ENCODE measurements around the gene PRKCE.

PRKCE gene

DNA sequence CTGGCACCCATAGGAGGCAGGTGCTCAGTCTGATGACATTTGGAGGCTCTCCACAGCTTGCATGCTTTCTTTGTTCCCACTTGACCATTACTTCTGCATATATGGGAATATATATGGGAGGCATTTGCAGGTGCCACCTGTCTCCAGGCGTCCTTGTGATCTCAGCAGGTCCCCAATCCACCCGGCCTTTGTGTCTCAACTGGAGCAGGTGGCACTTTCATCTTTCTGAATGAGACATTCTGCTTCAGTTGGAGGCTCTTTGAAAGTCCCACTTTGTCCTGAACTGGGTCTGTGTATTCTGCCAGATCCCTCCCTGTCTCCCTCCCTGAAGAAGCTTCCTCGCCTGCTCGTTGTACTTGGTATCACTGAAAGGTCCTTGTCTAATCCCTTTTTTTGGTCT is 327.6 kb downstream of the PRKCE start:
- DNase-seq (ENCODE audit: low read depth in 2 of 3, low spot score in 2 of 3) = no peak

DNA sequence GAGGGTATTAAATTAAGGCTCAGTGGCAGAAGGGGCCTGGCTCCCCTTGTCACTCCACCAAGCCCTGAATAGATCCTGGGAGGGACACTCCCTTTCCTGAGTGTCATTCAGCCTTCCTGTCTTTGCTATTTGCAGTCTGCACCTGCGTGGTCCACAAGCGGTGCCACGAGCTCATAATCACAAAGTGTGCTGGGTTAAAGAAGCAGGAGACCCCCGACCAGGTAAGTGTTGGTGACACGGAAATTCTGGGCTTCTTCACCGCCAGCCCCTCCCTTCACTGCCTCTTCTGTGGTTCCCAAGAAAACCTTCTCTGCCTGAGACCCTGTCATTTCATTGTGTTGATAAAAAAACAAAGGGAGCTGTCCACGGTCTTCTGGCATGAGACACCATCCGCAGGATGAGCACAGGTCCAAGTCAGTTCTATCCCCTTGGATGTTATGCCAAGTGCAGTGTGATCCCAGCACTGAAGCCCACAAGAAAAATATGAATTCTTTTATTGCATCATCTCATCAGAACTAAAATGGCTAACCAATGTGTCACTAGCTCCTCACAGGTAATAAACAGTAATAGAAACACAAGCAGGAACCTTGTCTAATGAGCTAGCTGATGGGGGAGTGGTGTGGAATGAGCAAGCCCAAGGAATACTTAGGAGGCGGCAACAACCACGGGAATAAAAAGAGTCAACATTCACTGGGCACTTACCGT is 328.8 kb downstream of the PRKCE start:
- no peak for DNase-seq (ENCODE audit: low read depth in 2 of 3, low spot score in 2 of 3)

DNA sequence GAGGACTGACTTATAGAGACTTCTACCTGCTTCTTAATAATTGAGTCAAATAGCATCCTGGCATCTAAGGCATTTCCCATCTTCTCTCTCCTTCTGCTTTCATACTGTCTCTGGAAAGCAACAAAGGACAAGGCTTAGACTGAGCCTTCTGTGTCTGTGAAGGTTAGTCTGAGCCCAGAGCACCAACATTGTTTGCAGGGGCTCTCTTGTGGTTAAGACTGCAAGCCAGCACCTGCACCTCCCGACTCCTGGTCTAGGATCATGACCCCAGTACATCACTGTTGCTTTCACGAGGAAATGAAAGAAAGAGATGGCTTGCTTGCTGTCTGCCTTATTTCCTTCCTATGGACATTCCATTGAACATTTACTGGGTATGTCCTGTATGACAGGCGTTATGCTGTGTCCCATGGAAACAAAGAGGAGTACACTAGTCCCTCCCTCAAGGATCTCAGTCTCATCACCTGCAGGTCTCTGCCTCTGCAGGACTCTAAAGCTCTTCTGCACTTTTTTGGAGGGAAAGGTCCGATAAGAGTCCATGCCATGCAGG is 330.0 kb downstream of the PRKCE start:
- no peak for DNase-seq (ENCODE audit: low read depth in 2 of 3, low spot score in 2 of 3)

DNA sequence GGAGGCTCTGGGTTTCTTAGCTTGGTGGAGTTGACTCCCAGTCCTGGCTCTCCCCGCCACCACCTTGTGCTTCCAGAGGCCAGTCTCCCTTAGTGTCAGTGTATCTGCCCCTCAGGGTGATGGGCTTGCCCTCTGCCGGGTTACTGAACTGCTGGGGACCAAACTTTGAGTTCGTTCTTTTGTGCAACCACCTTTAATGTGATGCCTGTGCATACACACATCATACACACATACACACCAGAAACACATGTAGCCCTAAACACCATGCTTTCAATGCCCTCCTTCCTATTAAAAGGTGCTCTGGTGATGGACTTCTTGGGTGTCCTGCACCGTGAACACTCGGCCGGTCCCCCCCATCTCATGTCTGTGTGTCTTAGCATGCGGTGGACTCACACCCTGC is 330.6 kb downstream of the PRKCE start:
- no peak for DNase-seq (ENCODE audit: low read depth in 2 of 3, low spot score in 2 of 3)

DNA sequence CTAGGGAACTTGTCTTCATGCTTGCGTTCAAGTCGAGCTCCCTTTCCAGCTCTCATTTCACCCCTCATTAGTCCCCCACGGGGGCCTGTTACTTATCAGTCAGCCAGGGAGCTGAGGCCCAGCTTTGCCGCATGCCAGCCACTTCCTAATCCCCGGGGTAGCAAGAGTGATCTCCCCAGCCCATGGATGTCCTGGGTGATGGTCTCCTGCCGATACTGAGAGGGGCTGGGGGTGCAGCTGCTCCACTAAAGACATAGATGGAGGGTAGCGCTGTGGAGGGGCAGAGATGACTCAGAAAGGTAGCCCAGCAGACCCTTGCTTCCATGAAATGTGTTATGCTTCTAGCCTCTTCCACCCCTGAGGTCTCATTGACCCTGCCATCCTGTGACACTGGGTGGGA is 331.7 kb downstream of the PRKCE start:
- no peak for DNase-seq (ENCODE audit: low read depth in 2 of 3, low spot score in 2 of 3)

DNA sequence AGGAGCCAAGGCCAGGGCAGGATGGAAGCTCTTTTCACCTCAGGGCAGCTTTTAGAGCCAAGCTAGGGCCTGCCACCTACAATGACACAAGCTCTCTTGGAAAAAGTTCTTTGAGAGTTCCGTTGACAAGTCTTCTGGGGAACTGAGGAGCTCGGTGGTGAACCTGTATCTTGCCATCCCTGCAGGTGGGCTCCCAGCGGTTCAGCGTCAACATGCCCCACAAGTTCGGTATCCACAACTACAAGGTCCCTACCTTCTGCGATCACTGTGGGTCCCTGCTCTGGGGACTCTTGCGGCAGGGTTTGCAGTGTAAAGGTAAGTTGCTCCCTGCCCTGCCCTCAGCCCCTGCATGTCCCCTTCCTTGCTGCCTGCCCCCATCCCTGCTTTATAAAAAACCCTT is 332.9 kb downstream of the PRKCE start:
- DNase-seq (ENCODE audit: low read depth in 2 of 3, low spot score in 2 of 3) = no peak

DNA sequence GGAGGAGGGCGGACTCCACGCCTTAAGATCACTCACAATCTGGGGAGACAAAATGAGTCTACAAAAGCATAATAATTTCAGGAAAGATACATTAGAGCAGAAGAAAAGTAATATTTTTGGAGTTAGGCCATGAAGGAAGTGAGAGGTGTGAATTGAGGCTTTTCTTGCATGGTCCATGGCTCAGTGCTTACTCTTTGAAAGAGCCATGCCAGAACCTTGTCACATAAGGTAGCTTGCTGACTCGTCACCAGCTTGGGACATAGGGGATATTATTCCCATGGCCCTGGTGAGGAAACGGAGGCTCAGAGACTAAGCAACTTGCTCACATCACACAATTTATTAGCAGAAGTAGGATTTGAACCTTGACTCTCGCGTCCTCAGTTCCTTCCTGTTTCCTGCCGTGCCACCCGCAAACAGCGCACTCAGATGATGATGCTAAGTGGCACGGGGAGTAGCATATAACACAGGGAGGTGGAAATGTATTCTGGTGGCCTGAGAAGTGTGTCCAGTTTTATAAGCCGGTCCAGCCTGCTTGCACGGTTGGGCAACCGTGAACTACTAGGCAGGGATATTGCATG is 333.5 kb downstream of the PRKCE start:
- no peak for DNase-seq (ENCODE audit: low read depth in 2 of 3, low spot score in 2 of 3)

DNA sequence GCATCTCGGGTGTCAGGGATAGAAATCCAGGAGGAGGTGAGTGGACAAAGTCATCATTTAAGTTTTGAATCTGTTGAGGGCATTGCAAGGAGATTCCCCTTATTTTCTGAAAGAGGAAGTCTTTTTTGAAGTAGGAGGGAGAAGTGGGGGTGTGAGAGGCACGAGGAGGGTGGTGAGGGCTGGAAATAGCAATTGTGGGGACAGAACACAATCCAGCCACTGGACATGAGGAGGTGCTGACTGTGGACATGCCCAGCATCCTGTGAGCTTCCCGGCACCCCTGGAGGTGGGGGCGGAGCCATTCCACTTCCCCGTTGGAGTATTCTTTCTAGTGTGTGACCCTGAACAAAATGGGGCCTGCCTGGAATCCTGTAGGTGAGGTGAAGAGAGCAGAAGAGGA is 335.0 kb downstream of the PRKCE start:
- no peak for DNase-seq (ENCODE audit: low read depth in 2 of 3, low spot score in 2 of 3)

DNA sequence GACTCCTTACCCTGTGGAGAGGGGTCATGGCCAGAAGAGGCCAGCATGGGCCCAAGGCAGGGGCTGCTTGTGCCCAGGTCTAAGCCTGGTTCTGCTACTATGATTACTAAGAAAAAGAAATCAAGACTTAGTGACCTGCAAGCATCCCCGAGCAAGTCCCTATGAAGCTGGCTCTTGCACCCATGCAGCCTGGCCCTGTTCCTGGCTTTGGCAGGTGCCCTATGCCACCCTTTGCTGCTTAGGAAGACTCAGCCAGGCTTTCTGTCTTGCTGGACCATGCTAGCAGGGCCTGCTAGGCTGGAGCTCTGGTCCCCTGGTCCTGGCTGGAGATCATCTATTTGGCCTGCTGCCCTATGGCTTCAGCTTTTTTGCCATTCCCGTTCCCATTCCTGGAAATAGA is 336.4 kb downstream of the PRKCE start:
- DNase-seq (ENCODE audit: low read depth in 2 of 3, low spot score in 2 of 3) = no peak

DNA sequence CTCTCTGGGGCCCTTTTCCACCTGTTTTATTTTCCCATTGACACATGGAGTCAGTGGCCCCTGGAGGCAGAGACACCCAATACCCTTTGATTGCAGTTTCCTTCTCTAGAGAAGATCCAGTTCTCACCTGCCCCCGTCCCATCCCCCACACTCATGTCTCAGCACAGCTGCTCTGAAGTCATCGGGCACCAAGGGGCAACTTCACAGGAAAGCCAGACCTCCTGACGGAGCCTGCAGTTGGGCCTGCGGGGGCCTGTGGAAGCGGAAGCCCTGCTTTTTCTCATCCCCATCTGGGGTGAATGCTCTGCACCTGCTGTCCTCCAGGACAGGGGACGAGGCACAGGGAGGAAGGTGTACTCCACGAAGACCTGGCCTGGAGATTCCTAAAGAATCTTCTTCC is 337.4 kb downstream of the PRKCE start:
- no peak for DNase-seq (ENCODE audit: low read depth in 2 of 3, low spot score in 2 of 3)

DNA sequence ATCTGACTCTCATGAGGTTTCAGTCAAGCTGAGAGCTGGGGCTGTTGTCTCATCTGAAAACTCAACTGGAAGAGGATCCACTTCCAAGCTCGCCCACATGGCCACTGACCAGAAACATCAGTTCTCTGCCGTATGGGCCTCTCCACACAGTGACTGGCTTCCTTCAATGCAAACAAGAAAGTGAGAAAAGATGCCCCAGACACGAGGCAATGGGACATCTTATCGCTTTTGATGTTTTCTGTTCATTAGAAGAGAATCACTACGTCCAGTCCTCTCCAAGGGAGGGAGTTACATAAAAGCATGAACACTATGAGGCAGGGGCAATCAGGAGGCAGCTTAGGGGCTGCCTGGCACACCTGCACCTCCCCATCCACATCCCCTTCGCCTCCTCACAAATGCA is 338.7 kb downstream of the PRKCE start:
- no peak for DNase-seq (ENCODE audit: low read depth in 2 of 3, low spot score in 2 of 3)

DNA sequence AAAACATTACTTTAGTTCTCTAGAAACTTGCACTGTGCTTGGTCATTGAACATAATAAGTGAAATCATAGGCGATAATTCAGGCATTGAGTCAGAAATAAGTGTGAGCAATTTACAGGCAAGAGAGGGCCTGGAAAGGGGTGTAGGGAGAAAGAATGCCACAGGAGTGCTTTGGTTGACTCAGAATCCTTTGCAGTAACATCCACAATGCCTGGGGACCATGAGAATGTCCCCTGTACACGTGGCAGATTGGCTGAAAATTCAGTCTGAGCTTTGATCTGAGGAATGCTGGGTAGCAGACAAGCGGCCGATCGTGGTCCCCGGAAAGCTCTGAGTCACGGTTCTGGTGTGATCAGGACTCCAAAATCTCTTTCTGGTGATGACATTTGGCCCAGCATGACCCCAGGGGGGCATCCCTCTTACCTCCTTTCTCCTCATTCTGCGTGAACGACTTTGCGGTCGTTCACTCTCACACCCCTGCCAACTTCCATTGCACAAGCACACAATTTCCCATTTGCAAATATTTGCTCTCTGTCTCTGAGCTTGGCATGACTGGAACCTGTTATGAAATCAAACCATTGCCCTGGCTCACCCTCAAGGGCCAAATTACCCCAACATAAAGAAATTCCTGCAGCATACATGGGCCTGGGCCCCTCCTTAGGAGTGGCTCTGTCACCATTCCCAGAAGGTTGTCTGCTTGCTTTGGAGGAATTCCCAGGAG is 340.7 kb downstream of the PRKCE start:
- DNase-seq (ENCODE audit: low read depth in 2 of 3, low spot score in 2 of 3) = no peak

DNA sequence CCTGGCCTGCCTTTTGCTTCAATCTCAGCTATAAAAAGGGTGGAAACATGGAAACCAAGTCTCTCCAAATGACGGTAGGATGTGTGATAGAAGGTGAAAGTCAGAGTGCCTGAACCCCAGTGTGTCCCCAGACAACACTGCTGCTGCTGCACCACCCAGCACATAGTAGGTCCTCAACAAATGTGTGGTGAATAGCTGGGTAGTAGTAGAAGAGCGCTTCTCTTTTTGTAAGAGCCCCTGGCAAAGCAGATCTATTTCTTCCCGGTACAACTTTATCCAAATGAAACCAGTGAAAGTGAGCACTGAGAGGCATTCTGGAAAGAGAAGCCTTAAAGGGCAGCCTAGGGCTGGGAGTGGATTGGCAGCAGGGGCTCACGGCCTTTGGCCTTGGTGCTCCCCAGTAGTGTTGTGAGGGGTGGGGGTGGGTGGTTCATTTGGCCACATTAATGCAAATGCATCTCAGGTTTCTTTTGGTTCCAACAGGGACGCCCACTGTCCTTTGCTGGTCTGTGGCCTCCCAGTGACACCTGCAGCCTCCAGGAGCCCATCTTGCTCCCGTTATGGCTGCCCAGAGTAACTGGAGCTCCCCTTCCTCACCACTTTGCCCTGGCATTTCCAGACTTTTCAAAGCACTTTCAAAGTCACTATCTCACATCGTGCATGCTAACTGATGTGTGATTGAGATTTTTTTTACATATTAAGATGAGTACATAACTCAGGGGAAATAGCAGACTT is 341.4 kb downstream of the PRKCE start:
- no peak for DNase-seq (ENCODE audit: low read depth in 2 of 3, low spot score in 2 of 3)

DNA sequence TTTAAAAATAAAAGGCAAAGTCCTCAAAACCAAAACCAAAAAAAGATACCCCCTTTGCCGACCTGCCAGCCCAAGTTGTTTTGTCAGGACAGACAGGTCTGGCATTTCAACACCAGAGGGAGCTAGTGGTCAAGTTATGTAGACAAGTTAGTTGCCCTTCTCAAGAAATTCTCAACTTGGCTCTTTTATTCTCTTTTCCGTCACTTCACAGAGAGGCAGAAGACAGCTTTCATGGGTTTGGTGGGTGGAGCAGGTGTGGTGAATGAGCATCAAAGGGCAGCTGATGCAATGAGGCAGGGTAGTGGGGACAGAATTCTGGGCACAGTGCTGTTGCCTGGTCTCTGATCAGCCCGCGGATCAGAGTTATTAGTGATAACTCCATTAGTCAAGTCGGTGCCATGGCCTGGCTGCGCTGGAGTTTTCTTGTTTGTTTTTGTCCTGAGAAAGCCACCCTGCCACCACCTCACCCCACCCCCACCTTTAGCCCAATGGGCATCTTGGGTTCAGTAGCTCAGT is 342.1 kb downstream of the PRKCE start:
- peak; percentile 3 to 18 (median 7) for DNase-seq (ENCODE audit: low read depth in 2 of 3, low spot score in 2 of 3)

DNA sequence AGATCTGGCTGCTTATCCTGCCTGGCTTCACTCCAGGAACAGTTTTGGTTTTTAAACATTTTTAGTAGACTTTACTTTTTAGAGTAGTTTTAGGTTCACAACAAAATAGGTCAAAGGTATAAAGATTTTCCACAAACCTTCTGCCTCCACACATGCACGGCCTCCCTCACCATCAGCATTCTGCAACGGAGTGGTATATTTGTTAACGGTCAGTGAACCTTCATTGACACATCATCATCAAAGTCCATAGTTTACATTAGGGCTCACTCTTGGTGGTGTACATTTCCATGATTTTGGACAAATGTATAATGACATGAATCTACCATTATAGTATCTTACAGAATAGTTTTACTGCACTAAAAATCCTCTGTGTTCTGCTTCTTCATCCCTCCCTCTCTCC is 342.6 kb downstream of the PRKCE start:
- no peak for DNase-seq (ENCODE audit: low read depth in 2 of 3, low spot score in 2 of 3)

DNA sequence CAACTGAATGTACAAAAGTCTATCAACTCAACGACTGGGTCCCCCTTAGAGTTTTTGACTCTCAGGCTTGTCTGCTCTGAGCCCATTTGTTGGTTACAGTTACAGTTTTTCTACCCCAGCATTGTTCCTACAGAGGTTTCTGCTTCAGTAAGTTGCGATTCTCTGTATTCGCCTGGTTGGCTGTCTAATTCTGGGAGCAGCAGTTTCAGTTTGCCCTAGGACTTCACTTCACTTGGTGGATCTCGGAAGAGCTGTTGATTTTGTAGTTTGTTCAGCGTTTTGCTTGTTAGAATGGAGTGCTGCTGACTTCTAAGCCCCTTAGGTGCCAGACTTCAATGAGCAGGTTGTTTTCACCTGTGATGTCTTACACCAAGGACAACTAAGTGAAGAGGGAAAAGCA is 349.2 kb downstream of the PRKCE start:
- no peak for DNase-seq (ENCODE audit: low read depth in 2 of 3, low spot score in 2 of 3)

DNA sequence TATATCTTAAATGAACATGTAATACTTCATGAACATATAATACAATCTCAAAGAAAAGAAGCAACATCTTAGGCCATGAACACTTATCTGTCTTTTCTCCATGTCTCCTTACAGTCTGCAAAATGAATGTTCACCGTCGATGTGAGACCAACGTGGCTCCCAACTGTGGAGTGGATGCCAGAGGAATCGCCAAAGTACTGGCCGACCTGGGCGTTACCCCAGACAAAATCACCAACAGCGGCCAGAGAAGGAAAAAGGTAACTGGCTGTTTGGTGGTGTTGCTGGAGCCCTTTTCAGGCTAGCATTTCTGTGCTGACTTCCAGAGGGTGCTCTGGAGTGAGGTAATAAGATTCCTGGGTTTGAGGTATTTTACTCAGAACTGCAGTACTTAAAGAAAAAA is 349.8 kb downstream of the PRKCE start:
- no peak for DNase-seq (ENCODE audit: low read depth in 2 of 3, low spot score in 2 of 3)

DNA sequence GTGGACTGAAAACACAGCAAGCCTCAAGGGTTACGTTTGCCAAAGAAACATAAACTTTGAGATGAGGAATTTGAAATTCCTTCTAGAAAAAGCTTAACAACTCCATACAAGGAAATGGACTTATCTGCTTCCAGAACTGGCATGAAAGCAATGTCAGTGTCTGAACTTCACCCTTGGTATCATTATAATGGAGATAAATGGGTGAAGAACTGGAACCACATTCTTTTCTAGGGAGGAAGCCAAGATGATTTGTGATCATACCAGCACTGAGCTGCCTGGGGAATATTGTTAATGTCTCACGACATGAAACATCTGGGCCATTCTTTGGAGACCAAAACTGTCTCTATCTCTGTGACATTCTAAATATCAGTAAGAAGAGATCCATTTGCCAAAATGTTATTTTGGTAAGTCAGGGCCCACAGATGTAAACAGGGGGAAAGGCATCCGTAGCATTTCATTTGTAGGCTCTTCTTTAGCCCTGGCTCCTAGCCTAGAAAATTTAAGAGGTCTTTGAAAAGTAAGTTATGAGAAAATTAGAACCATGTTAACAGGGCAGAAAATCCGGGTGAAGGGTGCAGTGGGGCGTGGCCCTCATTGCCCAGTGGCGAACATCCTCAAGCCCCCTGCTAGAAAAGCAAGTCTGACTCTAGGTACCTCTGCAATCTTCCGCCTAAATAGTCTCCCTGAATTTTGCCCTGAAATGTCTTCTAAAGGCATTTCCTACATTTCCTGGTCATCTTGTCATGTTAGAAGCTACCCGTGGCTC is 350.4 kb downstream of the PRKCE start:
- no peak for DNase-seq (ENCODE audit: low read depth in 2 of 3, low spot score in 2 of 3)

DNA sequence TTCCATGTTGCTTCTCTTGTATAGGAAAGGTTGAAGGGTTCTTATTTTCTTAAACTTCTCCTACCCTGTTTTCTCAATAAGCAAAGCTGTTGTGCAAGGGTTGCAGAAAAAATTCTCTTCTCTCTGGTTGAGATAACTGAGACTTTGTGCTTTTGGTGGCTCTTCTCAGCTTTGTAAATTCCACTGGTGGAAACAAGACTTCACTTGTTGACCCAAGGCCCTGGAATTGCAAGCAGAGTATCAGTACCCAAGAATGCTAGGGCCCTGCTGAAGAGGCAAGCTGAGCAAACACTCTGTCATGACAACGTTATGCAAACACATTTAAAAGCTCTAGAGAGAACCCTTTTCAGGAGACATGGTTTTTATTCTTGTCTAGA is 351.0 kb downstream of the PRKCE start:
- DNase-seq (ENCODE audit: low read depth in 2 of 3, low spot score in 2 of 3) = no peak

DNA sequence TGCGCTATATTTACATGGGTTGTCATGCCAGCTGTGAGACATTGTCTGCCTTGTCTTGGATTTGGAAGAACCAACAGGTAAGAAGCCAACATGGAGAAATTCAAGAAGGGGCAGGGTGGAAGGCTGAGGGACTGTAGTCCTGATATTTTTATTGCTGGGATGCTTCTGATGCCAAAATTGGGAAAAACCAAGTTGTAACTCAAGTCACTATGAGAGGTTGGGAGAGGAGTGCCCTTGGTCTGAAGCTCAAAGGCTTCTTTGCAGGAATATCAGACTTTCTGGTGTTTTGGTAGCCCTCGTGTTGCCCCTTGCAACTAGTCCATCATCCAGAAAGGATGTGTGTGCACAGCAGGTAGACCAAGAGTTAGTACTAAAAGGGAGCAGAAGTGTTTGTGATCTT is 351.5 kb downstream of the PRKCE start:
- no peak for DNase-seq (ENCODE audit: low read depth in 2 of 3, low spot score in 2 of 3)
